SK-N-SH (cell line): Measurements from ENCODE around the gene SUGT1.

ENCODE experiments used
- CTCF ChIP-seq: fragments of 200-600 bp; sonication (generic); IDR thresholded peaks from 2 replicates; pipeline ENCODE4 v1.6.1; 2017; ENCODE audit warnings: antibody characterized with exemption, mild to moderate bottlenecking, moderate library complexity
- EZH2phosphoT487 ChIP-seq: fragments of 200-600 bp; sonication (generic); IDR thresholded peaks from 2 replicates; pipeline ENCODE4 v1.6.1; 2017; ENCODE audit warnings: low read depth, mixed run types, mild to moderate bottlenecking, antibody characterized with exemption, moderate library complexity, borderline replicate concordance
- POLR2AphosphoS5 ChIP-seq: IDR thresholded peaks from 2 replicates; pipeline ENCODE4 v1.6.1; 2012; ENCODE audit warnings: low read depth, low read length
- SIN3A ChIP-seq: IDR thresholded peaks from 2 replicates; pipeline ENCODE4 v1.6.1; 2012; ENCODE audit warnings: low read depth, mild to moderate bottlenecking, low read length, moderate library complexity, borderline replicate concordance

- no peak for TF ChIP-seq CTCF
- TF ChIP-seq POLR2AphosphoS5: no peak
- no peak for TF ChIP-seq SIN3A
- TF ChIP-seq EZH2phosphoT487: no peak
Observed at GRCh38 chr13:52712385-52712784, 59.7 kb downstream of the SUGT1 start.
